Activated naive CD4-positive, alpha-beta T cell treated with anti-CD3 and anti-CD28 coated beads, Interleukin-2, amount 50 U/mL, for 24 hours (primary cell): ENCODE results near the gene RGS3.
"Not testable (repeated sequence)": the region's sequence is repeated elsewhere in the genome, so short reads cannot be mapped to it uniquely, and the experiment has no call there.

Experiments used
- H3K27ac Mint-ChIP-seq: one replicate; pipeline ENCODE4 v1.8.0; 2021; ENCODE audit warnings: mild to moderate bottlenecking, mixed read lengths
- H3K27me3 Mint-ChIP-seq: one replicate; pipeline ENCODE4 v1.8.0; 2021; ENCODE audit warnings: mixed read lengths
- H3K36me3 Mint-ChIP-seq: one replicate; pipeline ENCODE4 v1.8.0; 2021; ENCODE audit warnings: mixed read lengths
- H3K4me1 Mint-ChIP-seq: one replicate; pipeline ENCODE4 v1.8.0; 2021; ENCODE audit warnings: mixed read lengths
- H3K4me3 Mint-ChIP-seq: one replicate; pipeline ENCODE4 v1.8.0; 2021; ENCODE audit warnings: mild to moderate bottlenecking, mixed read lengths
- H3K9me3 Mint-ChIP-seq: one replicate; pipeline ENCODE4 v1.8.0; 2021; ENCODE audit warnings: mixed read lengths

Gene RGS3

GRCh38 chr9:113463418-113464285 lies at the start of gene RGS3:
Gene RGS3 (plus strand): TSS chr9:113463727. CDS start chr9:113463803, 76 bp downstream.
- no peaks in the 10 kb centered on the region for H3K9me3 Mint-ChIP-seq
- no peak within 1 kb of the TSS for H3K27ac Mint-ChIP-seq
- no peaks in the 10 kb centered on the region for H3K4me1 Mint-ChIP-seq
- no peaks in the 10 kb centered on the region for H3K27me3 Mint-ChIP-seq
- no peaks in the 10 kb centered on the region for H3K36me3 Mint-ChIP-seq
- no peak within 1 kb of the TSS for H3K4me3 Mint-ChIP-seq

DNA sequence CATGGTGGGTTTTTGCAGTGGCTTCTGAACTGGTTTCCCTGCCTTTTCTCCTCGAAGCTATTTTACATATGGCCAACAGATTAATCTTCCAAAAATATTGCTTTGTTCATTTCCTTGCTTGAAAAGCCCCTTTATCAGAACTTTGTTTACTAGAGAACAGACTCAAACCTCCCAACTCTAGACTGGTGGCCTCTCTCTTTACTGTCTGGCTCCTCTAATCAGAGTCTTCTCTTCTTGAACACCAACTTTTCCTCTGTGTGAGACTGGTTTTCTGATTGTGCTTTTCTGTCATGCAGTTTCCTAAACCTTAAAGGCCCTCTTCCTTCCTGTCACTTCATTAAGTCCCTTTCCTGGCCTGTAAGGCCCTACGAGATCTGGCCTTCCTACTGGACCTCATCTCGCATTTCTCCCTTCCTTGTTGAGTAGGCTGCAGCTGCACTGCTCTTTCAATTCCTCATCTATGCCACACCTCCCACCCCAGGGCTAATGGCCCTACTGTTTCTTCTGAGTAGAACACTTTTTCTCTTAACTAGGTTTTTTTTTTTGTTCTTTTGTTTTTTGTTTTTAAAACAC lies 47.3 kb upstream of the RGS3 start:
- H3K4me1 Mint-ChIP-seq: no peaks in the 10 kb centered on the region
- no peak overlapping the region for H3K27ac Mint-ChIP-seq
- no peaks in the 10 kb centered on the region for H3K36me3 Mint-ChIP-seq
- H3K9me3 Mint-ChIP-seq: no peaks in the 10 kb centered on the region
- no peak overlapping the region for H3K4me3 Mint-ChIP-seq
- H3K27me3 Mint-ChIP-seq: no peaks in the 10 kb centered on the region

- H3K36me3 Mint-ChIP-seq: no peaks in the 10 kb centered on the region
- no peaks in the 10 kb centered on the region for H3K4me1 Mint-ChIP-seq
- H3K9me3 Mint-ChIP-seq: no peaks in the 10 kb centered on the region
- no peak overlapping the region for H3K27ac Mint-ChIP-seq
- no peak overlapping the region for H3K4me3 Mint-ChIP-seq
- H3K27me3 Mint-ChIP-seq: no peaks in the 10 kb centered on the region
Measured at GRCh38 chr9:113417370-113417769, 46.2 kb upstream of the RGS3 start.

DNA sequence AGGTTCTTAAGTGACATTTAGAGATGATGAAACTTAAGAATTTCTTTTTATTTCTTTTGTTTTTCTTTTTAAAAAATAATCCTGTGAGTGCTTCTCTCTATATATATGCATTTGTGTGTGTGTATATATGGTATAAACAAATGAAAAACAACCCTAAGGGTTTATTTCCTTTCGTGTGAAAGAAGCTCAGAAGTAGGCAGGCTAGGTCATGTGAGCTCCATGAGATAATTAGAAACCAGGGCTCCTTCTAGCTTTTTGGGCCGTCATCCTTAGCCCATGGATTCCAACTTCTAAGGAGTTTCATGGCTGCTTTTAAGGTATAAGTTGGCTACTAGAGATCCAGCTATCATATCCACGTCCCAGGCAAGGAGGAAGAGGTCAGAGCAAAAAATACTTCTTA lies 41.8 kb upstream of the RGS3 start:
- Mint-ChIP-seq H3K27me3 (peaks cover 3% of the 10 kb centered on the region), H3K9me3 (no peaks in the 10 kb centered on the region), H3K36me3 (no peaks in the 10 kb centered on the region), H3K27ac (no peak overlapping the region), H3K4me1 (no peaks in the 10 kb centered on the region), H3K4me3 (no peak overlapping the region)

GRCh38 chr9:113425072-113425471 lies 38.5 kb upstream of the RGS3 start:
- H3K9me3 Mint-ChIP-seq: no peaks in the 10 kb centered on the region
- peaks cover 3% of the 10 kb centered on the region for H3K27me3 Mint-ChIP-seq
- H3K4me1 Mint-ChIP-seq: no peaks in the 10 kb centered on the region
- H3K4me3 Mint-ChIP-seq: no peak overlapping the region
- H3K27ac Mint-ChIP-seq: no peak overlapping the region
- H3K36me3 Mint-ChIP-seq: no peaks in the 10 kb centered on the region

GRCh38 chr9:113426701-113427100 lies 36.8 kb upstream of the RGS3 start:
- H3K9me3 Mint-ChIP-seq: no peaks in the 10 kb centered on the region
- no peaks in the 10 kb centered on the region for H3K4me1 Mint-ChIP-seq
- peaks cover 3% of the 10 kb centered on the region for H3K27me3 Mint-ChIP-seq
- H3K4me3 Mint-ChIP-seq: no peak overlapping the region
- H3K27ac Mint-ChIP-seq: no peak overlapping the region
- no peaks in the 10 kb centered on the region for H3K36me3 Mint-ChIP-seq

- Mint-ChIP-seq H3K27ac (no peak overlapping the region), H3K27me3 (peaks cover 3% of the 10 kb centered on the region), H3K4me1 (no peaks in the 10 kb centered on the region), H3K36me3 (no peaks in the 10 kb centered on the region), H3K4me3 (no peak overlapping the region), H3K9me3 (no peaks in the 10 kb centered on the region)
Measured at GRCh38 chr9:113427629-113428028, 35.9 kb upstream of the RGS3 start.

DNA sequence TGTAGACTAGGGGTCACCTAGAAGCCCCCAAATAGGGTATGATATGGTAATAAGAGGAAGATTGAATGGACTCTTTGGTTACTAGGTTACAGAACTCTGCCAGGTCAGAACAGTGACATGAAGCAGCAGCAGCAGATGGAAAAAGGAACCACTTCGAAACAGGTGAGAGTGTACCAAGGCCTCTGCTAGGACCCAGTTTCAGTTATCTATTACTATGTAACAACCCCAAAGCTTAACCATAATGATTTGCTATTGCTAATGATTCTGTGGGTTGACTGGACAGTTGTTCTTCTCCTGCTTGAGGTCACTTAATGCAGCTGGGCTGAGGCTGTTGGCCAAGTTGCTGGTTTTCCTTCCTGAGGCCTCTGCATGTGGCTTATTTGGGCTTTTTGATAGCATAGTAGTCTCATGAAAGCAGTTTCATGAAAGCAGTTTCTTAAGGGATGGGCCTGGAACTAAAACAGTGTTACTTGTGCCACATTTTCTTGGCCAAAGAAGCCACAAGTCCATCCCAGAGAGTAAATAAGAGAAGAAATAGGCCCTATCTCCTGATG lies 35.4 kb upstream of the RGS3 start:
- no peaks in the 10 kb centered on the region for H3K9me3 Mint-ChIP-seq
- no peaks in the 10 kb centered on the region for H3K4me1 Mint-ChIP-seq
- H3K27ac Mint-ChIP-seq: no peak overlapping the region
- H3K4me3 Mint-ChIP-seq: no peak overlapping the region
- H3K27me3 Mint-ChIP-seq: peaks cover 3% of the 10 kb centered on the region
- no peaks in the 10 kb centered on the region for H3K36me3 Mint-ChIP-seq

DNA sequence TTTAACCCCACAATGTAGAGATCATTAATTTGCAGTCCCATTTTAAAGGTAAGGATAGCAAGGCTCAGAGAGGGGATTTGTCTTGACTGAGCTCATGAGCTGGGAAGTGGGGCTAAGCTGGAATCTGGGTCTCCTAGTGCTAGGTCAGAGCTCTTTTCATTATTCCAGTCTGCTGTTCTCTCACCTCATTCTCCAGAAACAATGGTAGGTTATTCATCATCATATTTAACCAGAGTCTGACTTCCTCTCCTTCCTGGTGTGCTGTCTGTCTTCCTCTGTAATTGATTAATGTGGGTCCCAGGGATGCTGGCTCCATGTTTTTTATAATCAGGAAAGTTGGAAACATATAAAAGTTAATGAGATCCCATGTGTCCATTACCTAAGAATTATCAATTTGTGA lies 32.3 kb upstream of the RGS3 start:
- no peaks in the 10 kb centered on the region for H3K27me3 Mint-ChIP-seq
- H3K4me3 Mint-ChIP-seq: no peak overlapping the region
- no peaks in the 10 kb centered on the region for H3K4me1 Mint-ChIP-seq
- H3K27ac Mint-ChIP-seq: no peak overlapping the region
- no peaks in the 10 kb centered on the region for H3K36me3 Mint-ChIP-seq
- H3K9me3 Mint-ChIP-seq: no peaks in the 10 kb centered on the region

DNA sequence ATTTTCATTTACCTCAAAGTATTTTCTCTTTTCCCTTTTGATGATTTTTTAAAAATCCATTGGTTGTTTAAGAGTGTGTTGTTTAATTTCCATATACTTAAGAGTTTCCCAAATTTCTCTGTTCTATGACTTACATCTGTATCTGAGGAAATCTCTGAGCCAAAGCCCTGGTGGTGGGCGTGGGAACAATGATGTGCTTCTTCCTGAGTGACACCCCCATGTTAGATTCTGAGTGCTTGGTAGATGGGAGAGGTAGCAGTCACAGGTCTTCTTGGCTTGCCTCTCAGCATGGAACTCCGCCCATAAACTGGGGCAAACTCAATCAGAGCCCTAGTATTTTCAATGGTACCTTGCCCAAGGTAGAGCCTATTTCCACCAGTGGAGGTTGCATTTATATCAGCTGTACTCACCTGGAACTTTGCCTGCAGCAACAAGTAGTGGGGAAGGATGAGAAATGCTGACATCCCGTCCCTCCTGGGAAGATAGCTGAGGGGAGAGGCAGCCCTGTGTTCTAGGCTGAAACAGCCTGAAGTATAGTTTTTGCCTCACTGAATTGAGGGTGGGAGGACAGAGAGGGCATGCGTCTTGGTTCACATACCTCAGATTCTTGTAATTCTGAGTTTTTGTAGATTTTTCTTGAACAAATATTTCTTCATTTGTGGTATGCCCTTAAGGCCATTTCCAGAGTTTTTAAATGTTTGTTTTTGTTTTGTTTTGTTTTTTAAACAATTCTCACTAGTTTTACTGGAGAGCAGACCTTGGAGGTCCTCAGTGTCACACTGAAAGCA lies 26.6 kb upstream of the RGS3 start:
- Mint-ChIP-seq H3K27ac (no peak overlapping the region), H3K4me3 (no peak overlapping the region), H3K4me1 (no peaks in the 10 kb centered on the region), H3K9me3 (no peaks in the 10 kb centered on the region), H3K27me3 (no peaks in the 10 kb centered on the region), H3K36me3 (no peaks in the 10 kb centered on the region)

DNA sequence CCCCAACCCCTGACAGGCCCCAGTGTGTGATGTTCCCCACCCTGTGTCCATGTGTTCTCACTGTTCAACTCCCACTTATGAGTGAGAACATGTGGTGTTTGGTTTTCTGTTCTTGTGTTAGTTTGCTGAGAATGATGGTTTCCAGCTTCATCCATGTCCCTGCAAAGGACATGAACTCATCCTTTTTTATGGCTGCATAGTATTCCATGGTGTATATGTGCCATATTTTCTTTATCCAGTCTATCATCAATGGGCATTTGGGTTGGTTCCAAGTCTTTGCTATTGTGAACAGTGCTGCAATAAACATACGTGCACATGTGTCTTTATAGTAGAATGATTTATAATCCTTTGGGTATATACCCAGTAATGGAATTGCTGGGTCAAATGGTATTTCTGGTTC lies 25.8 kb upstream of the RGS3 start:
- H3K4me3 Mint-ChIP-seq, H3K9me3 Mint-ChIP-seq, H3K27ac Mint-ChIP-seq, H3K27me3 Mint-ChIP-seq, H3K4me1 Mint-ChIP-seq, H3K36me3 Mint-ChIP-seq: not testable (repeated sequence)

- H3K36me3 Mint-ChIP-seq: no peaks in the 10 kb centered on the region
- H3K27me3 Mint-ChIP-seq: no peaks in the 10 kb centered on the region
- H3K4me3 Mint-ChIP-seq: no peak overlapping the region
- no peak overlapping the region for H3K27ac Mint-ChIP-seq
- no peaks in the 10 kb centered on the region for H3K9me3 Mint-ChIP-seq
- H3K4me1 Mint-ChIP-seq: no peaks in the 10 kb centered on the region
Measured at GRCh38 chr9:113444736-113445135, 18.8 kb upstream of the RGS3 start.

DNA sequence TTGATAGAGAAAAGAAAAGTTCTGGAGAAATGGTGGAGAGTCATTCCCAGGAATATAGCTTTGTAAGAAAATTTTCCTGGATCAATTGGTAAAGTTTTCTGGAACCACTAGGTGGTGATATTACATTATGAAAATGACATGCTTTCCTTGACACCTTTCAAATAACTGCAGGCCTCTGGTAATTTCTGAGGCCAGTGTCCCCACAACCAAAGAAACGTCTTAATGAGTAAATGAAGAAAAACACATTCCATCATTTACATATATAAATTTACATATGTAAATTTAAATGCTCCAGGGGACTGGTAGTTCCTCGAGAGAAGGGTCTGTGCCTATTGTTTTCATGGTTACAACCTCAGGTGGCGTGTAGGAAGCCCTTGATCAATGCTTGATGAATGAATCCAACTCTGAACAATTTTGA lies 17.2 kb upstream of the RGS3 start:
- H3K9me3 Mint-ChIP-seq: no peaks in the 10 kb centered on the region
- no peaks in the 10 kb centered on the region for H3K36me3 Mint-ChIP-seq
- H3K4me3 Mint-ChIP-seq: no peak overlapping the region
- no peaks in the 10 kb centered on the region for H3K4me1 Mint-ChIP-seq
- H3K27me3 Mint-ChIP-seq: no peaks in the 10 kb centered on the region
- H3K27ac Mint-ChIP-seq: no peak overlapping the region

DNA sequence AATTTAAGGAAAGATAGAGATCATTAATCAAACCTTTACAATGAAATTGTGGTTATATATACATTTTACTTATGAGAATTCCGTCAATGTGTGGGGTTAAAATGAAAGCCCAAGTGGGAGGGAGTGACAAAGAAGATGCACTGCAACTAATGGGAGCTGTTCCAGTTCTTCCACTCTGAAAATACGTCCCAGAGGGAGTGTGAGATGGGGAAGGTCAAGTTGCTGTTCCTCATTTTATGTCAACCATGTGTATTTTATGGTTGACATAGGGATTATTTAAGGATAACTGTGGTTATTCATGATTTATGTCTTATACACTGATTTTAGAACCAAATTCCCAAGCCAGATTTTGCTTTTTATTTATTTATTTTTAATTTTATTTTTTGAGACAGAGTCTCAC lies 14.2 kb upstream of the RGS3 start:
- H3K9me3 Mint-ChIP-seq: no peaks in the 10 kb centered on the region
- H3K4me1 Mint-ChIP-seq: no peaks in the 10 kb centered on the region
- H3K4me3 Mint-ChIP-seq: no peak overlapping the region
- no peaks in the 10 kb centered on the region for H3K27me3 Mint-ChIP-seq
- no peaks in the 10 kb centered on the region for H3K36me3 Mint-ChIP-seq
- no peak overlapping the region for H3K27ac Mint-ChIP-seq

GRCh38 chr9:113452113-113452605 lies 11.4 kb upstream of the RGS3 start:
- H3K4me1 Mint-ChIP-seq: no peaks in the 10 kb centered on the region
- H3K9me3 Mint-ChIP-seq: no peaks in the 10 kb centered on the region
- no peak overlapping the region for H3K27ac Mint-ChIP-seq
- H3K27me3 Mint-ChIP-seq: no peaks in the 10 kb centered on the region
- H3K4me3 Mint-ChIP-seq: no peak overlapping the region
- H3K36me3 Mint-ChIP-seq: no peaks in the 10 kb centered on the region
